Smooth muscle cell of trachea (primary cell): ENCODE data around the gene ASMT. TPM values are rescaled to one million over a fixed set of nuclear protein-coding genes. Genes with fewer than 3 reads are reported as not detected.

Experiments used
- total RNA-seq: library from RNA; depleted of rRNA; stranded (reverse); fragments of >200 nt; gene quantifications from 2 replicates; pipeline ENCODE4 v1.2.1, GENCODE V29; 2014

Gene ASMT, protein sequence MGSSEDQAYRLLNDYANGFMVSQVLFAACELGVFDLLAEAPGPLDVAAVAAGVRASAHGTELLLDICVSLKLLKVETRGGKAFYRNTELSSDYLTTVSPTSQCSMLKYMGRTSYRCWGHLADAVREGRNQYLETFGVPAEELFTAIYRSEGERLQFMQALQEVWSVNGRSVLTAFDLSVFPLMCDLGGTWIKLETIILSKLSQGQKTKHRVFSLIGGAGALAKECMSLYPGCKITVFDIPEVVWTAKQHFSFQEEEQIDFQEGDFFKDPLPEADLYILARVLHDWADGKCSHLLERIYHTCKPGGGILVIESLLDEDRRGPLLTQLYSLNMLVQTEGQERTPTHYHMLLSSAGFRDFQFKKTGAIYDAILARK
- total RNA-seq, result not detected in 2 replicates

DNA sequence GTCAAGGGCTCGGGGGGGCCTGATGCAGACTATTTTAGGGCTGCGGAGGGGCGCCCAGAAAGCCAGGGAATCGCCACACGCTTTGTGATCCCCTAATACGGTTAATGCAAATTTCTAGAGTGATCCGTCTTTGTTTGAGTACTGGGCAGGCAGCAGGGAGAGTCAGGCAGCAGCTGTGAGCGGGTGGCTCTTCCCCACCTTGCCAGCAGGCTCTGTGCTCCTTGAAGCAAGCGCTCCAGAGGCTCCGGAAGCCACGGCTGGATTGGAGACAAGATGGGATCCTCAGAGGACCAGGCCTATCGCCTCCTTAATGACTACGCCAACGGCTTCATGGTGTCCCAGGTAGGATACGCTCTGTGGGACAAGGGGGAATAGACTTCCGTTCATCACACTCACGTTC lies at the start of gene ASMT:
Gene ASMT (plus strand): TSS at position 133 of the 400 bp plus-strand sequence. CDS start 141 bp downstream, at position 274.

DNA sequence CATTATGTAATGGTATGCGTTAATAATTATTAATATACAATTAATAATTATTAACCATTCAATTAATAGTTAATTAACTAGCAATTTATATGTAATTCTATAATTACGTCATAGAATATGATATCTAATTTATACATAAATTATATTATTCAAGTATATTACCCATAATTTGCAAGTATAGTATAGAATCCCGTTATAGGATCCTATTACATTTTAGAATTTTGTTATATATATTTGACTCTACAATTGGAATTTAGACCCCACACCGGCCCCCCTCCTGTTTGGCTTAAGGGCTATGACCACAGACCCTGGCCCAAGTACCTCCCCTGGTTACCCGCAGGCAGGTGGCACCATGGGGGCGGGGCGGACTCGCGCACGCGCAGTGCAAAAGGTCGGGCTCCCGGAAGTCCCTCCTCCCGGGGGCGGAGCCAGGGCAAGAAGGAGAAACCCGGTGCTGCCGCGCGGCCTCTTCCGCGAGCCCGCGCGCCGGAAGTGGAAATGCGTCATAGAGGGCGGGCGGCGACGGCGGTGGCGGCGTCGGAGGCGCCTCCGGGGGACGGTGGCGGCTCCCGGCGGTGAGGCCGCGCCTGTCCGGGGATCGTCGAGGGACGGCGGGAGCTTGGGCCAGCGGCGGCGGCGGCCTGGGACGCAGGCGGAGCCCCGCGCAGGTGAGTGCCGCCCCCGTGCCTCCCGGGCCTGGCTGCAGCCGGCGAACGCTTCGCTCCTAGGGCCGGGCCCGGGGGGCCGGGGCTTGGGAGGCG lies 23.6 kb upstream of the ASMT start, which contains the start of gene AKAP17A:
Gene AKAP17A (plus strand): TSS at position 503 of the 761 bp plus-strand sequence. CDS start 1,859 bp downstream, outside the sequence.

Other genes starting within 250 kb of the ASMT start
- 124 and 229 TPM in 2 replicates for gene SLC25A6, start 222.9 kb upstream of the ASMT start, total RNA-seq
- 14.3 and 18.7 TPM in 2 replicates for gene ASMTL, start 162.2 kb upstream of the ASMT start, total RNA-seq
- gene P2RY8, start 77.9 kb upstream of the ASMT start, total RNA-seq, result not detected in 2 replicates
- 23.3 and 31.3 TPM in 2 replicates for gene AKAP17A, start 23.5 kb upstream of the ASMT start, total RNA-seq